CD14-positive monocyte (primary cell): ENCODE measurements around the gene ZDHHC17. TPM values are rescaled to one million over a fixed set of nuclear protein-coding genes. Genes with fewer than 3 reads are reported as not detected.

Source experiments
- DNase-seq, 3 donors: peaks; one replicate each; pipeline ENCODE4 v3.0.0-alpha.2; 2011 to 2022
- H2AFZ ChIP-seq: 2 replicates; pipeline ENCODE4 v1.6.0; 2012; ENCODE audit warnings: mild to moderate bottlenecking, low read depth, low read length, inconsistent platforms; ENCODE audit not compliant: insufficient read depth, poor library complexity, severe bottlenecking
- H3K27ac ChIP-seq, 2 donors: 1 replicate in 1 of 2; 2 replicates in 1 of 2; pipeline ENCODE4 v1.5.1; 2012 to 2013; ENCODE audit warnings: low read length in 2 of 2, control low read depth in 1 of 2, inconsistent platforms in 1 of 2, low read depth in 1 of 2, mild to moderate bottlenecking in 1 of 2
- H3K27me3 ChIP-seq, 2 donors: one replicate each; pipeline versions ENCODE4 v1.6.0 to v1.6.1; 2011 to 2013; ENCODE audit warnings: low read length in 2 of 2; ENCODE audit not compliant: control insufficient read depth in 2 of 2, insufficient read depth in 2 of 2
- H3K36me3 ChIP-seq, 2 donors: replicated peaks in 1 of 2; 1 replicate in 1 of 2; 2 replicates in 1 of 2; pipeline versions ENCODE4 v1.5.1 to v1.6.1; 2012 to 2013; ENCODE audit warnings: low read length in 2 of 2, control low read depth in 1 of 2, inconsistent platforms in 1 of 2, mild to moderate bottlenecking in 1 of 2; ENCODE audit not compliant: insufficient read depth in 2 of 2, control insufficient read depth in 1 of 2
- H3K4me1 ChIP-seq, 2 donors: 1 replicate in 1 of 2; 2 replicates in 1 of 2; pipeline versions ENCODE4 v1.5.1 to v1.6.1; 2012 to 2013; ENCODE audit warnings: low read length in 2 of 2, control low read depth in 1 of 2, inconsistent platforms in 1 of 2, mild to moderate bottlenecking in 1 of 2, moderate library complexity in 1 of 2; ENCODE audit not compliant: insufficient read depth in 2 of 2, control insufficient read depth in 1 of 2
- H3K4me2 ChIP-seq: replicated peaks from 2 replicates; pipeline ENCODE3; 2012; ENCODE audit warnings: low read length, moderate library complexity, mild to moderate bottlenecking; ENCODE audit not compliant: poor library complexity, severe bottlenecking; ENCODE audit errors: extremely low read depth
- H3K4me3 ChIP-seq, 3 experiments: fragments of 200-600 bp in 1 of 3; sonication (generic) in 1 of 3; replicated peaks in 1 of 3; 1 replicate in 2 of 3; 2 replicates in 1 of 3; pipeline ENCODE4 v1.5.1; 2011 to 2013; ENCODE audit warnings: low read length in 3 of 3, mild to moderate bottlenecking in 3 of 3, control low read depth in 2 of 3, low read depth in 2 of 3, inconsistent platforms in 1 of 3, moderate library complexity in 1 of 3
- H3K79me2 ChIP-seq: 2 replicates; pipeline ENCODE4 v1.6.0; 2012; ENCODE audit warnings: mild to moderate bottlenecking, control low read depth, inconsistent platforms, low read length, moderate library complexity; ENCODE audit not compliant: insufficient read depth
- H3K9ac ChIP-seq: 2 replicates; pipeline ENCODE4 v1.6.0; 2017; ENCODE audit warnings: low read length, mild to moderate bottlenecking; ENCODE audit not compliant: insufficient read depth, poor library complexity, severe bottlenecking
- H3K9me3 ChIP-seq, 2 donors: replicated peaks in 1 of 2; 1 replicate in 1 of 2; 2 replicates in 1 of 2; pipeline versions ENCODE4 v1.5.1 to v1.6.1; 2012 to 2013; ENCODE audit warnings: low read length in 2 of 2, control low read depth in 1 of 2; ENCODE audit not compliant: control insufficient read depth in 1 of 2, insufficient read depth in 1 of 2
- H4K20me1 ChIP-seq: 2 replicates; pipeline ENCODE4 v1.6.0; 2012; ENCODE audit warnings: mild to moderate bottlenecking, low read length, control low read depth, moderate library complexity; ENCODE audit not compliant: insufficient read depth
- H3K27ac Mint-ChIP-seq, 7 donors: one replicate each; pipeline ENCODE4 v1.8.0; 2020; ENCODE audit warnings: mild to moderate bottlenecking in 7 of 7, mixed read lengths in 7 of 7, moderate library complexity in 6 of 7, inconsistent platforms in 2 of 7
- H3K27me3 Mint-ChIP-seq, 3 donors: one replicate each; pipeline ENCODE4 v1.8.0; 2021 to 2022; ENCODE audit warnings: low read depth in 3 of 3, mild to moderate bottlenecking in 3 of 3, mixed read lengths in 3 of 3, moderate library complexity in 3 of 3, inconsistent platforms in 1 of 3
- H3K36me3 Mint-ChIP-seq, 2 donors: one replicate each; pipeline ENCODE4 v1.8.0; 2020; ENCODE audit warnings: mixed read lengths in 2 of 2, inconsistent platforms in 1 of 2, mild to moderate bottlenecking in 1 of 2
- H3K4me1 Mint-ChIP-seq: one replicate; pipeline ENCODE4 v1.8.0; 2020; ENCODE audit warnings: mild to moderate bottlenecking, mixed read lengths
- H3K4me3 Mint-ChIP-seq, 2 donors: one replicate each; pipeline ENCODE4 v1.8.0; 2020; ENCODE audit warnings: mild to moderate bottlenecking in 2 of 2, mixed read lengths in 2 of 2, moderate library complexity in 1 of 2
- H3K9me3 Mint-ChIP-seq, 7 donors: one replicate each; pipeline ENCODE4 v1.8.0; 2020 to 2022; ENCODE audit warnings: mixed read lengths in 7 of 7, mild to moderate bottlenecking in 6 of 7, moderate library complexity in 6 of 7, inconsistent platforms in 2 of 7
- WGBS: methylation state at CpG from one replicate; pipeline ENCODE4 v1.1.5; 2013; ENCODE audit warnings: missing lambda C conversion rate; ENCODE audit not compliant: insufficient coverage; 5-methylcytosine and 5-hydroxymethylcytosine counted together
- intact Hi-C, 2 donors: fragments of 100-400 bp; cut with micrococcal nuclease; formaldehyde crosslinking; loops; one replicate each; pipeline versions ENCODE4 v1.15.0 to v1.15.1; 2023
- polyA plus RNA-seq, 3 donors: library from polyadenylated mRNA; depleted of rRNA in 1 of 3; unstranded in 2 of 3; stranded (reverse) in 1 of 3; fragments of 300-500 nt in 2 of 3; fragments of >200 nt in 1 of 3; fragmentation: Illumina TruSeq in 2 of 3; gene quantifications; 1 replicate in 2 of 3; 2 replicates in 1 of 3; pipeline ENCODE4 v1.2.3, GENCODE V29; 2012 to 2021
- TF ChIP-seq, protein P1 (sequence below): fragments of 200-600 bp; IDR thresholded peaks from one replicate; pipeline ENCODE4 v1.8.0; 2022; ENCODE audit warnings: antibody characterized with exemption, mild to moderate bottlenecking

Gene ZDHHC17
- polyA plus RNA-seq, 3 donors, result 4.6 to 31.4 (median 9.3) TPM

DNA sequence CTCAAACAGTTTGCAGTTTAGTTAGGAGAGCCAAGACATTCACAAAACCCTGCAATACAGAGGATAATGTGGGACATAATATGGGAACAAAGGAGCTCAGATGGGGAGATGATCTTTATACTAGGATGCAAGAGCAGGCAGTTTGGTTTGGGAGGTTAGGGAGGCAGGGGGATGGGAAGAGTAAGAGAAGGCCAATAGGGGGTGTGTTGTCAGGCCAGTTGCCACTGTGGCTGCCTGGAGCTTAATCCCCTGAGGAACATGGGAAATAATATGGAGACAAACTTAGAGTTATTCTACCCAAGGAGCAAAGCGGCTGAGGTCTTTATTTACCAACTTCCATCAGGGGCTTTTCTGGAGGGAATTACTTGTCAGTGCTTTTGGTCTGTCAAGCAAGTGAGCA is 124.9 kb downstream of the ZDHHC17 start:
- no peak overlapping the region for H3K27ac ChIP-seq
- TF ChIP-seq, protein P1, sequence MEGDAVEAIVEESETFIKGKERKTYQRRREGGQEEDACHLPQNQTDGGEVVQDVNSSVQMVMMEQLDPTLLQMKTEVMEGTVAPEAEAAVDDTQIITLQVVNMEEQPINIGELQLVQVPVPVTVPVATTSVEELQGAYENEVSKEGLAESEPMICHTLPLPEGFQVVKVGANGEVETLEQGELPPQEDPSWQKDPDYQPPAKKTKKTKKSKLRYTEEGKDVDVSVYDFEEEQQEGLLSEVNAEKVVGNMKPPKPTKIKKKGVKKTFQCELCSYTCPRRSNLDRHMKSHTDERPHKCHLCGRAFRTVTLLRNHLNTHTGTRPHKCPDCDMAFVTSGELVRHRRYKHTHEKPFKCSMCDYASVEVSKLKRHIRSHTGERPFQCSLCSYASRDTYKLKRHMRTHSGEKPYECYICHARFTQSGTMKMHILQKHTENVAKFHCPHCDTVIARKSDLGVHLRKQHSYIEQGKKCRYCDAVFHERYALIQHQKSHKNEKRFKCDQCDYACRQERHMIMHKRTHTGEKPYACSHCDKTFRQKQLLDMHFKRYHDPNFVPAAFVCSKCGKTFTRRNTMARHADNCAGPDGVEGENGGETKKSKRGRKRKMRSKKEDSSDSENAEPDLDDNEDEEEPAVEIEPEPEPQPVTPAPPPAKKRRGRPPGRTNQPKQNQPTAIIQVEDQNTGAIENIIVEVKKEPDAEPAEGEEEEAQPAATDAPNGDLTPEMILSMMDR, result no peak
- no peak for DNase-seq
- H3K36me3 Mint-ChIP-seq, result no peaks in the 10 kb centered on the region
- WGBS, result no CpG with 5 or more reads among the region's 1 CpG
- H3K36me3 ChIP-seq, result no peaks in the 10 kb centered on the region
- intact Hi-C loops, result no loop called here
- H3K79me2 ChIP-seq, result no peaks in the 10 kb centered on the region
- peaks cover 0 to 2% (median 0%) of the 10 kb centered on the region in 3 donors for H3K27me3 Mint-ChIP-seq
- no peaks in the 10 kb centered on the region for H4K20me1 ChIP-seq
- H3K4me1 Mint-ChIP-seq, result no peaks in the 10 kb centered on the region
- H3K27ac Mint-ChIP-seq, result peak overlapping the region in 1 of 7 donors; percentile 18
- H3K9me3 Mint-ChIP-seq, result peaks cover 0 to 14% (median 4%) of the 10 kb centered on the region in 7 donors
- no peaks in the 10 kb centered on the region for H3K27me3 ChIP-seq
- no peak overlapping the region for H3K4me2 ChIP-seq
- H3K9me3 ChIP-seq, result peaks cover 0 to 6% of the 10 kb centered on the region in 2 donors
- no peaks in the 10 kb centered on the region for H3K4me1 ChIP-seq
- no peak overlapping the region for H3K4me3 ChIP-seq
- H3K4me3 Mint-ChIP-seq, result no peak overlapping the region
- H2AFZ ChIP-seq, result no peak overlapping the region
- no peak overlapping the region for H3K9ac ChIP-seq

DNA sequence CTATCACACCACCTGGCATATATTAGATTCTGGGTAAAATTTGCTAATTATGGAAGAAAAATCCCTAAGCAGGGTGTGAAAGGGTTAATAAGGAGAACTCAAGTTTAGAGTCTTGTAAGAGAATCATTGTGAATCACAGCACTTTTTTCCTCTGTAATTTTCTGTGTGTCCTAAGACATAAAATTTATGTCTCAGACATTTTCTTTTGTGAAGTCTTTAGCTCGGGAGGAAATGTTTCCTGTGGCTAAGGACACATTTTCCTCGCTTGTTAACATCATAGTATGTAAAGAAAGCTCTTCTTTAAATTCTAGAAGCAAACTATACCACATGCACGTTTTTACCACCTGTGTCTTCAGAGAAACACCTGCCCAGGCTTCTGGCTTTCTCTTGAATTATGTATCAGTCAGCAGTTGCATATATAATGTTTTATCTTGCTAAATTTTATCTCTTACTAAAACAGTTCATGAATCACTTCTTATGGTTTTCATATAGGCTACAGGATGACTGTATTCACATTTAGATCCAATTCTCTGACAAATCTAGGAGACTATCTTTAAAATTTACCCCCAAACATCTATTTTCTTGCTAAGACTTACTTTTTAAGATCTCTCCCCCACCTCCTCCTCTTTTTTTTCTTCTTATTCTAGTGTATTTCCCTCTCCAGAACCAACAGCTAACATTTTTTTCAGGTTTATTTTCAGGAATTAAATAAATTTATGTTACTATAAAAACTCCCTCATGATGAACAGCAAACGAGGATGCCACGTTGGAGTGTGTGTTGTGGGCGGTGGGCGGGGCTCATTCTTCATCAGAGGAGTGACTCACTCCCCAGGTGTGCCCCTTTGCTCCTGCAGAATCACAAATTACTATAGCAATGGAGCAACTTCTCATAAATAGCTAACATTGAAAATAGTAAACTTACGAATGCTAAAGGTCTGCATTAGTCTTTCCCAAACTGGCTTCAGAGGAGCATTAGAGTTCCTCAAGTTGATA is 126.5 kb downstream of the ZDHHC17 start:
- Histone ChIP-seq H4K20me1 (no peaks in the 10 kb centered on the region), H3K79me2 (no peaks in the 10 kb centered on the region), H3K27me3 (no peaks in the 10 kb centered on the region), H3K4me3 (no peak overlapping the region), H3K9me3 (peaks cover 0 to 8% of the 10 kb centered on the region in 2 donors), H3K27ac (no peak overlapping the region), H3K9ac (no peak overlapping the region), H3K4me1 (no peaks in the 10 kb centered on the region), H3K36me3 (no peaks in the 10 kb centered on the region), H2AFZ (no peak overlapping the region), H3K4me2 (no peak overlapping the region)
- no peaks in the 10 kb centered on the region for H3K4me1 Mint-ChIP-seq
- DNase-seq, result no peak
- no peak overlapping the region for H3K4me3 Mint-ChIP-seq
- intact Hi-C loops, result no loop called here
- TF ChIP-seq, protein P1, result no peak
- no CpG with 5 or more reads among the region's 8 CpGs for WGBS
- peaks cover 0 to 2% (median 0%) of the 10 kb centered on the region in 3 donors for H3K27me3 Mint-ChIP-seq
- H3K36me3 Mint-ChIP-seq, result no peaks in the 10 kb centered on the region
- no peak overlapping the region for H3K27ac Mint-ChIP-seq
- peaks cover 4 to 20% (median 7%) of the 10 kb centered on the region in 7 donors for H3K9me3 Mint-ChIP-seq
